Skeletal muscle tissue (tissue), 5 donors: Measurements from ENCODE around the gene IGF1R. TPM values are rescaled to one million over a fixed set of nuclear protein-coding genes. Genes with fewer than 3 reads are reported as not detected.

ENCODE experiments used
- H3K27ac ChIP-seq: one replicate; pipeline ENCODE4 v1.7.0; 2013; ENCODE audit warnings: mild to moderate bottlenecking, low read depth, low read length, inconsistent platforms
- H3K27me3 ChIP-seq, 3 donors: one replicate each; pipeline ENCODE4 v1.7.0; 2013; ENCODE audit warnings: low read length in 3 of 3; ENCODE audit not compliant: control insufficient read depth in 3 of 3, insufficient read depth in 3 of 3
- H3K36me3 ChIP-seq, 3 donors: one replicate each; pipeline ENCODE4 v1.7.0; 2013; ENCODE audit warnings: low read length in 3 of 3; ENCODE audit not compliant: control insufficient read depth in 3 of 3, insufficient read depth in 3 of 3
- H3K4me1 ChIP-seq, 3 donors: one replicate each; pipeline ENCODE4 v1.7.0; 2013; ENCODE audit warnings: low read length in 3 of 3, mild to moderate bottlenecking in 3 of 3; ENCODE audit not compliant: control insufficient read depth in 3 of 3, insufficient read depth in 3 of 3
- H3K4me3 ChIP-seq, 3 donors: one replicate each; pipeline ENCODE4 v1.7.0; 2013; ENCODE audit warnings: low read length in 3 of 3
- H3K9ac ChIP-seq, 3 donors: one replicate each; pipeline ENCODE4 v1.7.0; 2013; ENCODE audit warnings: low read length in 3 of 3, mild to moderate bottlenecking in 3 of 3, moderate library complexity in 2 of 3, low read depth in 1 of 3
- H3K9me3 ChIP-seq, 3 donors: one replicate each; pipeline ENCODE4 v1.7.0; 2013; ENCODE audit warnings: low read length in 3 of 3; ENCODE audit not compliant: control insufficient read depth in 3 of 3
- small RNA-seq: library from RNA; depleted of rRNA; stranded (forward); fragments of <200 nt; gene quantifications from one replicate; pipeline ENCODE3, GENCODE V24; 2014
- total RNA-seq: library from RNA; depleted of rRNA; stranded (reverse); fragments of >200 nt; gene quantifications from one replicate; pipeline ENCODE4 v1.2.3, GENCODE V29; 2014
- donor health status: Osteomylitis.

The IGF1R gene
- total RNA-seq, 1 donor from 2014 or later: 25.6 TPM

- H3K36me3 ChIP-seq: no peaks in the 10 kb centered on the region
- no peak overlapping the region for H3K4me3 ChIP-seq
- peaks cover 4 to 16% (median 11%) of the 10 kb centered on the region in 3 donors for H3K4me1 ChIP-seq
- no peak overlapping the region for H3K27ac ChIP-seq
- H3K27me3 ChIP-seq: no peaks in the 10 kb centered on the region
- no peaks in the 10 kb centered on the region for H3K9me3 ChIP-seq
- no peak overlapping the region for H3K9ac ChIP-seq
Measured at GRCh38 chr15:99010768-99011167, 362.4 kb downstream of the IGF1R start.

Small RNAs within 50 kb of the gene (small RNA-seq; reads per million reads assigned to genes)
- gene MIR4714: not detected
